DMS53 treated with DMSO at 0.1 percent for 48 hours (cell line): ENCODE measurements around the gene MAPK8IP2.
"Not testable (repeated sequence)": the region's sequence is repeated elsewhere in the genome, so short reads cannot be mapped to it uniquely, and the experiment has no call there.

Source experiments
- DNase-seq: peaks from one replicate; lab custom pipeline; 2025; ENCODE audit not compliant: unreplicated experiment; lab: John Stamatoyannopoulos, UW

Gene MAPK8IP2

DNA sequence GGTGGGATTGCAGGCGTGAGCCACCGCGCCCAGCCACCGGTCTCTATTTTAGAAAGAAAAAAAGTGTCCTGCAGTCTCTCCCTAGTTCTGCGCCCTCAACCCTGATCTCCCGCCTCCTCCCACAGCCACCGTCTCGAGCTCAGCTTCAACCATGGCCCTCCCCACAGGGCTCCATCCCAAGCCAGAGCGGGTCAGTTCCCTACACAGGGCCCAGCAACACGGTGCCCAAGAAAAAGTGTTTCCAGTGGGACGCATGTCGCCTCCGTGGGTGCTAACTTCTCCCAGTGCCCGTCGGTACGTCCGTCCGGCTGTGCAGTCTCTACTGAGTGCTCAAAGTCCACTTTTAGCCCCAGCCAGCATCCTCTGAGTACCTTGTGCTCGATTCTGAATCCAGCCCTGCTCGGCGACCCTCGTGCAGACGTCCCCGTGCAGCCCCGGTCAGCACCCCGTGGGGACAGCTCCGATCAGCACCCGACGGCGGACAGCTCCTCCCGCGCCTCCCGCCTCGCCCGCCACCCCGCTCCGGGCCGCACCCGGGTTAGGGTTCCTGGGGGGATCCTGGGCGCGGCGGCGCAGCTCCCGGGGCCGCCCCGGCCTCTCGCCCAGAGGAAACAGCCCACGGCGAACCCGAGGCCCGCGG lies 657 bp upstream of the MAPK8IP2 start:
- DNase-seq = no peak

DNA sequence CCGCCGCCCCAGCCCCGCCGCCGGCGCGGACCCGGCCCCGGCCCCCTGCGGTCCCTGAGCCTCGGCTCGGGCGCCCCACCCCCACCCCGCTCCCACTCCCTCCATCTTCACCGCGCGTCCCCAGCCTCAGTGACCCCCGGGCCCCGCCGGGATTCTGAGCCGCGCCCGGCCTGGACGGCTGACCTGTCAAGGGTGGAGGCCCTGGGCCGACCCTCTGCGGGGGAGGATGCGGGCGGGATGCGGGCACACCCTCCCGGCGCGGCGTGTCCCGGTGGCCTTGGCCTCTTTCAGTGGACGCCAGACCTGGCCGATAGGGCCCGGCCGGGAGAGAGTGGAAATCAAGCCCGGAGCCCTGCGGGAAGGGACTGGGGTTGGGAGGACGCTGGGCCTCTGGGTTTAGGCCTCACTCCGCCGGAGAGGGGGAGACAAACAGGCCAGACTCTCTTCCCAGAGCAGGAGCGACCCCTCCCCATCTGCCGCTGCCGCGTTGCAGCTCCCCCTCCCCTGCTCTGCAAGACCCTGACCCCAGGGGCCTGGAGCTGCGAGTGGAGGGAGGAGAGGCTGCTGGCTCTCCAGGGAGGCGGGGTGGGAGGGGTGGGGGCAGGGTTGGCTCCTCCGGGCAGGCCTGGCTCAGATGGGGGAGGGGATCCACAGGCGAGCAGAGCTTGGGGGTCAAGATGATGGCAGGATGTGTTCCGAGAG lies 525 bp downstream of the MAPK8IP2 start:
- DNase-seq = no peak

DNA sequence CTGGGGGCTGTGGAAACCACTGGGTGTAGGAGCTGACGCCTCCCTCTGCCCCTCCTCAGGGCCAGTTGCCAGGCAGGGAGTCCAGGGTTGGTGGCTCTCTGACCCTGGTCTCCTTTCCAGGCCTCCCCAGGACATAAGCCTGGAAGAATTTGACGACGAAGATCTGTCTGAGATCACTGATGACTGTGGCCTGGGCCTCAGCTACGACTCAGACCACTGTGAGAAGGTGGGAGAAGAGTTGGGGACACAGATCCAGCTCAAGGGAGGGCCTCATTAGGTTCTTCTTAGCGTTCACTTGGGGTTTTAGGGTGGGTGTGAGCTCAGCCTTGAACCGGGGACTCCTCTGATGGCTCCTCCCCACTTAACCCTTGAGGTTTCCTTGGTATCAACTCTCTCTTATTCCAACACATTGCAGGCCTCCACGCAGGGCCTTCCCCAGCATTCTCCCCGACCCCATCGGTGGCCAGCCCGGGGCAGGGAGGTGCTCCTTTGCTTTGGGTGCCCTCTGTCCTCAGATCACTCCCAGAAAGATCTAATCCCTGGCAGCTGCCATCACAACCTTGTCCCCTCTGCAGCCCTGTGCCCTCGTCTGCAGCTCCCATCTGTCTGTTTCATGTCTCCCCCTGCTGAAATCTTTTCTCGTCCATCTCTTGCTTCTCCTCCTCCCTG lies 1.2 kb downstream of the MAPK8IP2 start:
- no peak for DNase-seq

DNA sequence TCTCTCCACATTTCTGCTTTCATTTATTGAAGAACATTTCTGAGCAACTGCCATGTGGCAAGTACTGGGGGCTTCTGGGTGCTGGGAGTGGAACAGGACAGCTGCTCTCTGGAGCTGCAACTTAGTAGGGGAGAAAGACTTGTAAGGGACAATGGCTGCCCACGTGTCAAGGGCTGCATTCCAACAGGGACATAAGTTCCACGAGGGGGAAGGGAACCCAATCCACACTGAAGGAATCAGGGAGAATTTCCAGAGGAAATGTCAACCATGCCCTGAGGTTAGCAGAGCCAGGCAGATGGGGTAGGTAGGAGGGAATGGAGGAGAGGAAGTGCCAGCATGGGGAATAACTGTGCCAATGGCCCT lies 1.7 kb downstream of the MAPK8IP2 start:
- DNase-seq = no peak

DNA sequence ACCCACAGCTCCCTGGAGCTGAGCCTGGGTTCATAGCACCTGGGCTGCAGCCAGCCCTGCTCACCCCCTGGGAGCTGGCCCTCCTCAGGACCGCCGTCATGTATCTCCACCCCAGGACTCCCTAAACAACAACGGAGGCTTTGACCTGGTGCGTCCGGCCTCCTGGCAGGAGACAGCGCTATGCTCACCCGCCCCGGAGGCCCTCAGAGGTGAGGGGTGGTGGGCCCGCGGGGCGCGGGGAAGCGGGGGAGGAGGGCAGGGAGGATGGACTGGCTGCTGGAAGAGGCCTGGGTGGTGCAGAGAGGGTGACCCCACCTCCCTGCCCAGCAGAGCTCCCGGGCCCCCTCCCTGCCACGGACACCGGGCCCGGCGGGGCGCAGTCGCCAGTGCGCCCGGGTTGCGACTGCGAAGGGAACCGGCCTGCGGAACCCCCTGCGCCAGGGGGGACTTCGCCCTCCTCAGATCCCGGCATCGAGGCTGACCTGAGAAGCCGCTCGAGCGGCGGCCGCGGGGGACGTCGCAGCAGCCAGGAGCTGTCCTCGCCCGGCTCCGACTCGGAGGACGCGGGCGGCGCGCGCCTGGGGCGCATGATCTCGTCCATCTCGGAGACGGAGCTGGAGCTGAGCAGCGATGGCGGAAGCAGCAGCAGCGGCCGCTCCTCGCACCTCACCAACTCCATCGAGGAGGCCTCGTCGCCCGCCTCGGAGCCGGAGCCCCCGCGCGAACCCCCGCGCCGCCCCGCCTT lies 3.1 kb downstream of the MAPK8IP2 start:
- DNase-seq = no peak

DNA sequence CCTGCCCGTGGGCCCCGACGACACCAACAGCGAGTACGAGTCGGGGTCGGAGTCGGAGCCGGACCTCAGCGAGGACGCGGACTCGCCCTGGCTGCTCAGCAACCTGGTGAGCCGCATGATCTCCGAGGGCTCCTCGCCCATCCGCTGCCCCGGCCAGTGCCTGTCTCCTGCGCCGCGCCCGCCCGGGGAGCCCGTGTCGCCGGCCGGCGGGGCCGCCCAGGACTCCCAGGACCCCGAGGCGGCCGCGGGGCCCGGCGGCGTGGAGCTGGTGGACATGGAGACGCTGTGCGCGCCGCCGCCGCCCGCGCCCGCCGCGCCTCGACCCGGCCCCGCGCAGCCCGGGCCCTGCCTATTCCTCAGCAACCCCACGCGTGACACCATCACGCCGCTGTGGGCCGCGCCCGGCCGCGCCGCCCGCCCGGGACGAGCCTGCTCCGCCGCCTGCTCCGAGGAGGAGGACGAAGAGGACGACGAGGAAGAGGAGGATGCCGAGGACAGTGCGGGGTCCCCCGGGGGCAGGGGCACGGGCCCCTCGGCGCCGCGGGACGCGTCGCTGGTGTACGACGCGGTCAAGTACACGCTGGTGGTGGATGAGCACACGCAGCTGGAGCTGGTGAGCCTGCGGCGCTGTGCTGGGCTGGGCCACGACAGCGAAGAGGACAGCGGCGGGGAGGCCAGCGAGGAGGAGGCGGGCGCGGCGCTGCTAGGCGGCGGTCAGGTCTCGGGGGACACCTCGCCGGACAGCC lies 3.8 kb downstream of the MAPK8IP2 start:
- no peak for DNase-seq

DNA sequence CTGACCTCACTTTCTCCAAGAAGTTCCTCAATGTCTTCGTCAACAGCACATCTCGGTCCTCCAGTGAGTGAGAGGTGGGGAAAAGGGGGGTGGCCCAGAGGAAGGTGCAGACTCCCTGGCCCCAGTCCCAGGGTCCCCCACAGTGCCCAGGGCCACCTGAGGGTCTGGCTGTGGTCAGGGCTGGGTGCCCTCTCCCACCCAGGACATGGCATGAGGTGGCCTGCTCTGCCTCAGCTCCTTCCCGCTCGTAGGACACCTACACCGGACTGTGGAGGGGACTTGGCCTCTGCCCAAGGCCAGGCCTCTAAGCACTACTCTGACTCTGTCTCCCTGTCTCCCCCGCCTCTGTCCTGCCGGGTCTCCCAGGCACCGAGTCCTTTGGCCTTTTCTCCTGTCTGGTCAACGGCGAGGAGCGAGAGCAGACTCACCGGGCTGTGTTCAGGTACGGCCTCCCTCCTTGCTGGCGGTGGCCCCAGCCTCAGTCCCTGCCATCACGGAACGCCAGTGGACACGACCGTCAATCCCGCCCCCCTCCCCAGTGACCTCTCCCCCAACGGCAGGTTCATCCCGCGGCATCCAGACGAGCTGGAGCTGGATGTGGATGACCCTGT lies 4.5 kb downstream of the MAPK8IP2 start:
- DNase-seq = no peak

DNA sequence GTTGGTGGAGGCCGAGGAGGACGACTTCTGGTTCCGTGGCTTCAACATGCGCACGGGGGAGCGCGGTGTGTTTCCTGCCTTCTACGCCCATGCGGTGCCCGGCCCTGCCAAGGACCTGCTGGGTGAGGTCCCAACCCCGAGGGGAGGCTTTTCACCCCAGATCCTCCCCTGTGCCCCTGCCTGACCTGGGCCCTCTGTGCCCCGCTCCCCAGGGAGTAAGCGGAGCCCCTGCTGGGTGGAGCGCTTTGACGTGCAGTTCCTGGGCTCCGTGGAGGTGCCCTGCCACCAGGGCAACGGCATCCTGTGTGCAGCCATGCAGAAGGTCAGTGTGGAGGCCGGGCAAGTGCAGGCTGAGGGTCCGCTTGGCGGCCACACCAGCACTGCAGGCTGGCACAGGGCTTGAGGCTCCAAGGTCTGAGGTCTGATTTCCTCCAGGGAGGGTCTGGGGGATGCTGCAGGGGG lies 5.1 kb downstream of the MAPK8IP2 start:
- no peak for DNase-seq

DNA sequence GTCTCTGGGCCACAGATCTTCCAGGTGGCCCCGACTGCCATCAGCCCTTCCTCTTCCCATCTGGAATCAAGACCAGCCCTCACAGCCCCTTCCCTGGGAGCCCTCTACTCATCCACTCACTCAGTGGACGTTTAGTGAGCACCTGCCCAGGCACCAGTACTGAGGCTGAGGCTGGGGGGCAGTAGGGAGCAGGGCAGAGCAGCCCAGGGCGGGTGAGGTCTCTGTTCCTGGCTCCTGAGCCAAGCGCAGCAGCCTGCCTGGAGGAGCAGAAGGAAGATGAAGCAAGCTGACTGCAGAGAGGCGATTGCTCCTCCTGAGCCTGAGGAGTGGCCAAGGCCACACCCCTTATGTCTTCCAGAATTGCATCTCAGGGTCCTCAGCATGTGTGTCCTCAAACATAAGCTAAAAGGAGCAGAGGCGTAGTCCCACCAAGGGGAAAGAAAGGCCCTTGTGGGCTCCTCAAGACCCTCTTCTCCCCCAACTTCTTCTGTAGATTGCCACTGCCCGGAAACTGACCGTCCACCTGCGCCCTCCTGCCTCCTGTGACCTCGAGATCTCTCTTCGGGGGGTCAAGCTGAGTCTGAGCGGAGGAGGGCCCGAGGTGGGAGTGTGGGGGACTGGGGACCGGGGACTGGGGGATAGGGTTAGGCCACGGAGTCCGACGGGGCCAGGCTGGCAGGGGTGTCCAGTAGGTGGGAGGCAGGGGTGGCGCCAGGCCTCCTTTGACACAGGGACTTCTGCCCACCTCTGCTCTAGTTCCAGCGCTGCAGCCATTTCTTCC lies 5.8 kb downstream of the MAPK8IP2 start:
- DNase-seq = no peak

DNA sequence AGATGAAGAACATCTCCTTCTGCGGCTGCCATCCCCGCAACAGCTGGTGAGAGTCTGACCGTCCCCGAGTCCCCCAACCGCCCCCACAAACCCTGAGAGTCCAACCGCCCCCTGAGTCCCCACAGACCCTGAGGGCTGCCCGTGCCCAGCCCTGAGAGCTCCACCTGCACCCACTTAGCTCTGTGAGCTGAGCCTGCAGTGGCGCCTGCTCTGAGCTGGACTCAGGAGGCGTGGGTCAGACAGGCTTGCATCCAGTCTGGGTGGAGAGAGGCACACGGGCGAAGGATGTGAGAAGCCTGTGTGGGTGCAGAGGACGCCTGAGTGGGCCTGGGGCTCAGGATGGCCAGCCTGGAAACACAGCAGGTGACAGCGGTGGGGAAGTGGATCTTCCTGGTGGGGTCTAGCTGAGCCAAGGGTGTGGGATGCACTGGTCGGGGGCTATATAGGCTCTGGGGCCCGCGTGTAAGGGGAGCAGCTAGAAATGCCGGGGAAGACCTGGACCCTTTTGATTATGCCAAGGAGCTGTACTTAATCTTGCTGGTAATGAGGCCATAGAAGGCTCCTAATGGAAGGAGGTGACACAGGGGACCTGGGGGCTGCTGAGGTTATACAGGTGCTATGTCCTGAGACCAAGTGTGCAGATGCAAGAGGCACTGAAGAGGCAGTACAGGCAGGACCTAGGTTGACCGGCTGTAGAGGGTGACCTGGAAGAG lies 6.5 kb downstream of the MAPK8IP2 start:
- DNase-seq = no peak

DNA sequence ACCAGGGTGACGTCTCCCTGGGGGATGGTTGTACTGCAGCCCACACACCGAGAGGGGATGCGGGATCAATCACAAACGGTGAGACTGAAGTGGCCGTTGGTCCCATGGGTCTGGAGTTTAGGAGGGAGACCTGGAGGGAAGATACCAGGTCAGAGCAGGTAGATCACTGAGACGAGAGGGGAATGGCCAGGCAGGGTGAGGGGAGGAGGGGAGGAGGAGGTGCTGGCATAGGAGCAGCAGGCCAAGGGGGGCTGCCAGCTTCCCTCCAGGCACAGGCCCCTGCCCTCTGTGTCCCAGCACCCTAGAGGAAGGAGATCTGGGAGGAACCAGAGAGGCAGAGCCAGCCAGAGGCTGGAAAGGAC lies 7.0 kb downstream of the MAPK8IP2 start:
- DNase-seq = no peak

DNA sequence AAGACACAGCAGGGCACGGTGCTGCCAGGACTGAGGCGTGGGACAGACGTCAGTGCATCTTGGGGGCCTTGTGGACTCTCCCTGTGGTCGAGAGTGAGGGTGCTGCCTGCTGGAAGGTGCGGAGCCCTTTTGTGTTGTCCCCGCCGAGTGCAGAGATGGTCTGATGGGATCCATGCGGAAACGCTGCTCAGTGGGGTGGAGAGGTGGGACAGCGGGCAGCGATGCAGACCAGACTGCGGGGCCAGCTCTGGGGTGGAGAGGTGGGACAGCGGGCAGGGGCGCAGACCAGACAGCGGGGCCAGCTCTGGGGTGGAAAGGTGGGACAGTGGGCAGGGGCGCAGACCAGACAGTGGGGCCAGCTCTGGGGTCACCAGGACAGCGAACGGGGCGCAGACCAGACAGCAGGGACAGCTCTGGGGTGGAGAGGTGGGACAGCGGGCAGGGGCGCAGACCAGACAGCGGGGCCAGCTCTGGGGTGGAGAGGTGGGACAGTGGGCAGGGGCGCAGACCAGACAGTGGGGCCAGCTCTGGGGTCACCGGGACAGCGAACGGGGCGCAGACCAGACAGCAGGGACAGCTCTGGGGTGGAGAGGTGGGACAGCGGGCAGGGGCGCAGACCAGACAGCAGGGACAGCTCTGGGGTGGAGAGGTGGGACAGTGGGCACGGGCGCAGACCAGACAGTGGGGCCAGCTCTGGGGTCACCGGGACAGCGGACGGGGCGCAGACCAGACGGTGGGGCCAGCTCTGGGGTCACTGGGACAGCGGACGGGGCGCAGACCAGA lies 7.7 kb downstream of the MAPK8IP2 start:
- not testable (repeated sequence) for DNase-seq

DNA sequence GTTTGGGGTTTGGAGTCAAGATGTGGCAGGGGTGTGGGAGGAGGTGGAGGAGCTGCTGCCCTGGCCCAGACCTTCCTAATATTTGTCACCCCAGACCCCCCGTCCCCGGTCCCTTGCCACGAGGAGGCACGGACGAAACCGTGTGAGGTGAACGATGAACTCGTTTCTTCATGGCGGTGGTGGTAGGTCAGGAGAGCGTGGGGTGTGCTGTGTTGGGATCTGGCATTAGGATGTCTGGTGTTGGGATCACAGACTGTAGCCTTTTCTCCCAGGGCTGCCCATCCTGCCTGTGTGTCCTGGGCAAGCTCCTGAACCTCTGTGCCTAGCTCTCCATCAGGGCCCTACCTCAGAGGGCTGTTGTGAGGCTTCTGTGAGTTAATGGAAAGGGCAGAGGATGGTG lies 8.4 kb downstream of the MAPK8IP2 start:
- no peak for DNase-seq

DNA sequence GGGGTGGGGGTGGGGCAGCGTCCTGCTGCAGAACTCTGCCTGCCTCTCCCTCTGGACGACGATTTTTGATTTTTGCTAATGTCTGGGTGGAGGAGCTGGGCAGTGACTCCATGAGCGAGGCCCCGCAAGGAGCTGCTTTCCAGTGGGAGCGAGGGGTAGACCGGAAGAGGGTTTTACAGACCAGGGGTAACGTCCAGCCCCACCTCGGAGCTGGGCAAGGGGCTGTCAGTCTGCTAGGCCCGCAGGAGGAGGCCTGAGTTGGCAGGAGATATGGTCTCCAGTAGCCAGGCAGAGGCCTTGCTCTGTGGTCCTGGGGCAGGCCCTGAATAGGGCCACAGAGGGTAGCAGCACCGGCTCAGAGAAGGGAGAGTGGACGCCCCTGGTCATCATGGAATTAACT lies 9.0 kb downstream of the MAPK8IP2 start:
- DNase-seq = no peak

DNA sequence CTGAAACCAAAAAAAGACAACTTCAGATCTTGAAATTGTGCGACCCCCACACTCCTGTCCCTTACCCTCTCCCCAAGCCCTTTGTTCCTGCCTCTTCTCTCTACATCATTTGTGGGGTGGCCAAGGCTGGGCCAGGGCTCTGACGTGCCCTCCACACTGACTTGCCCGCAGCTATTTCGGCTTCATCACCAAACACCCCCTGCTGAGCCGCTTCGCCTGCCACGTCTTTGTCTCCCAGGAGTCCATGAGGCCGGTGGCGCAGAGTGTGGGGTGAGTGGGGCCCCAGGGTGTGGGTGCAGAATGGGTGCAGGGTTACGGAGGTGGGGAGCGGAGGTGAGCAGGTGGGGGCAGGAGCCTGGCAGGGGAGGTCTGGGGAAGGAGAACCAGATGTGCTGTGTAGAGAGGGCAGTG lies 9.5 kb downstream of the MAPK8IP2 start:
- DNase-seq = no peak

DNA sequence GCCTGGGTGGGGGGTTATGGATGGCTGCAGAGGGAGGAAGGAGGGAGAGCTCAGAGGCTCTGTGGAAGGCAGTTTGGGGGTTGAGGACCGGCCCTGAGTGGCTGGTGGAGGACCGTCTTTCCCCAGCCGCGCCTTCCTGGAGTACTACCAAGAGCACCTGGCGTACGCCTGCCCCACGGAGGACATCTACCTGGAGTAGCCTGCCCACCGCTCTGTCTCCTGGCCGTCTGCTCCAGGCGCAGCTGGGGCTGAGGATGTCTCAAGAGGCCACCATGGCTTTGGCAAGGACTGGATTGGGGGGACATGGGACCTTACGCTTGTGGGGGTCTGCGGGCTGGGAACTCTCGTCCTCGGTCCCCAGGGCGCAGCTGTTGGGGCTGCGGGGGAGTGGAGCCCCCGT lies 10.0 kb downstream of the MAPK8IP2 start:
- DNase-seq = no peak

DNA sequence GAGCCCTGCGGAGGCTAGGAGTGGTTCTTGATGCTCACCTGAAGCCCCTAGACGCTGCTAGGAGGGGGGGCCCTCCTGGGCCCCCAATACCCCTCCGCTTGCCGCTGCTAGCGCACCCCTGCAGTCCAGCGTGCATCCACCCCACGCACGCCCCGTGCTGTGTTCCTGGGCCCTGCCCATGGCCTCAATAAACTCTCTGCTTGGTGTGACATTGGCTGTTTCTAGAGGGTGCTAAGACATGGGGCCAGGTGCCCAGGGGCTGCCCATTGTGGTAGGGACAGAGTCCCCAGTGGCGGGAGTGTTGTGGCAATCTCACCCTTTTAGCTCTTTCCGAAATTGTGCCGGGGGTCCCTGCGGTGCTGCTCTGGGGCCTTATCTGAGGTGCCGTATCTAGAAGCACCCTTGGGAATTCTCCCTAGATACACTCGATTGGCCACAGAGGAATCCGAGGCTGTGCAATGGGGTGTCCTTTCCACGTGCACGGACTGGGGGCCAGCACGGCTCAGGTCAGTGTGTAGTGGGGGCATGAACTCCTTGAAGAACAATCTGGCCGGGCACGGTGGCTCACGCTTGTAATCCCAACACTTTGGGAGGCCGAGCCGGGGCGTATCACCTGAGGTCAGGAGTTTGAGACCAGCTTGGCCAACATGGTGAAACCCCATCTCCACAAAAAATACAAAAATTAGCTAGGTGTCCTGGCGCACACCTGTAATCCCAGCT lies 10.9 kb downstream of the MAPK8IP2 start:
- DNase-seq = no peak

DNA sequence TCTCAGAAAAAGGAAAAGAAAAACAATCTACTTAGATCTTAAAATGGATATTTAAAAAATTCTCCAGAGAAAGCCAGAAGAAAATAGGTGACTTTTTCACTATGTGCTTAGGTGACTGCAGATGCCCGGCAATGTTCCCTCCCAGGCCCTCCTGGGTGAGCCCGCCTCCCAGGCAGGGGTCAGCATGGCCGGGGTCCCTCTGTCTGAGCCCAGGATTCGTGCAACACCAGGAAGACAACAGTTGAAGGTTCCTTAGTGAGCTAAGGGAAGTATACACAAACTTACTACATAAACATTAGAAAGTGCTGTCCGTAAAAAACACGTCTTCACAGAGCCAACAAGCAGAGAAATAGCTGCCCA lies 11.6 kb downstream of the MAPK8IP2 start:
- no peak for DNase-seq
